ENCODE measurements around the gene AGAP1.

The AGAP1 gene

DNA sequence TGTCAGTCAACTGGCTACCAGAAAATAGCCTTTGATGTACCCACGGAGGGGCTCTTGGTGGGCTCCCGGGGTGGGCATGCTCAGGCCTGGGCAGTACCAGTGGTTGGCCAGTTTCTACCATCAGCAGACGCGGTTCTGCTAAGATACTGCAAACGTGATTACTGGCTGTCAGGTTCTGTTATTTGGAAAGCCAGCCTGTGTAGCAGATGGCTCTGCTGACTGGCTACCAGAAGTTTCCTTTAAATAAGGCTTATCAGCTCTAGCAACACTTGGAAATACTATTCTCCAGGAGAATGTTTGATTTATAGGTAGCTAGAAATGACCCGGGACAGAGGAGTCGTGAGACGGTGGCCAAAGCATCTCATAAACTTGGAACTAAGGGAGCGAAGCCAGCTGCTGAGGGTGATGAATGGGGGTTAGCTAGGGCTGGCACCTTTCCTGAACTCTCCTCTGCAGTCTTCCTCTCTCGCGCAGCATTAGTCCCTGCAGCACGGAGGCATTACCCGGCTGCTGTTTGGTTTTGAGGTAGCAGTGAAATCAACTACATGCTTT lies 171.9 kb downstream of the AGAP1 start:
- no peak for DNase-seq (ENCODE audit: low read depth)

DNA sequence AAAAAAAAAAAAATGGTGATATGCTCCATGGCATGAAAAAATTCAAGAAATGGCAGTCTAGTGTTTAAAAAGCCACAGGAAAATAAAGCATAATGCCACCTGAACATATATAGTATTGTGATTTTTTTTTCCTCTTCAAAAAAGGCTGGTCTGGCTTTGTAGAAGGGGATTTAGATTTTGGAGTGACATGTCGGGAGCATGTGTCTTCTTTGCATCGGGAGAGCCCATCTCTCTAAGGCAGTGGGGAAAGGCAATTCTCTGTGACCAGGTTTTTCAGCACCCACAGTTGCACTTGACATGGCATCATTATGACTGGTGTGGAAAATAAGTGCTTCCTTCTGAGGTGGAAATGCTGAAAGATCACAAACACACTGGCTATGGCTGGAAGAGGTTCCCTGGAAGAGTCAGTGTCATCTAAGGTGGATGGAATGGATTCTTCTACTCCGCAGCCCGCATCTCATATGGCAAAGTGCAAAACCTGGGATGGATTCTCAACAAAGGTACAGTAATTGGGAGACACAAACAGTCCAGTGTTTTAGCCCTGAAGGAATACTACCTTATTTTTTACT lies 172.5 kb downstream of the AGAP1 start:
- no peak for DNase-seq (ENCODE audit: low read depth)

DNA sequence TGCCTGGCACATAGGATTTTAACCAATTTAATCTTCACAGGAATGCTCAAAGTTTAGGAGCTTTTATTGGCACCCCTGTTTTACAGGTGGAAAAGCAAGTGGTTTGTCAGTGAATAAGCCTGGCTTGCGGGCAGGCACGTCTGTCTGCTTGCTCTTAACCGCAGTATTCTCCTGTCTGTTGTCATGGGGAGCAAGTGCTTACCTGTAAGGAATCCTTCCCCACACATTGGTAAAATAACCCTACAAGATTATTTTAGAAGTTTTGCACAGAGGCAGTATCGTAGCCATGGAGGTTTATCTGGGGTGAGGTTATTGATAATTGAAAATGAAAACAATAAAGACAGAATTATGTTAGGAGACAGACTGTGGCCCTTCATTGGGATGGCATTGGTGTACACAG lies 174.9 kb downstream of the AGAP1 start:
- no peak for DNase-seq (ENCODE audit: low read depth)

DNA sequence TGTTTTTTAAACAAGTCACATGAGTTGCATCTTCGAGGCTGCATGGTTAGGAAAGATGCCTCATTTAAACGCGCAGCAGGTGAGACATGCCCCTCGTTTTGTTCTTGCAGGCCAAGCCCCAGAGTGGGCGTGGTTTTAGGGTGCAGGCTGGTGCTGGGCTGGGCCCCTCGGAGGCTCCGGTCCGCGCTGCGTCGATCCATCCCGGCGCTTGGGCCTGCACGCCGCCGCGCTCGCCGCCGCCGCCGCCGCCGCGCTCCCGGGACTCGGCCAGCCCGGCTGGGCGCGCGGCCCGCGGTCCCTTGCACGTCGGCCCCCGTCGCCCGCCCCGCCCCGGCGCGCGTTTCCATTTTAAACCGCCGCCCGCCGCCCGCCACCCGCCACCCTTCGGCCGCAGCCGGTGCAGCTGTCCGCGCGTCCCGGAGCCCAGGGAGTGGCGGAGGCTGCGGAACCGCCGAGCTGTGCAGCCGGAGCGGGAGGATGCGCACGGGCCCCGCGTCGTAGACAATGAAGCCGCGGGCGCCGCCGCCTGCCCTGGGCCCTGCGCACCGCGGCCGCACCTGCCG lies 175.5 kb downstream of the AGAP1 start:
- DNase-seq (ENCODE audit: low read depth): peak; percentile 7

DNA sequence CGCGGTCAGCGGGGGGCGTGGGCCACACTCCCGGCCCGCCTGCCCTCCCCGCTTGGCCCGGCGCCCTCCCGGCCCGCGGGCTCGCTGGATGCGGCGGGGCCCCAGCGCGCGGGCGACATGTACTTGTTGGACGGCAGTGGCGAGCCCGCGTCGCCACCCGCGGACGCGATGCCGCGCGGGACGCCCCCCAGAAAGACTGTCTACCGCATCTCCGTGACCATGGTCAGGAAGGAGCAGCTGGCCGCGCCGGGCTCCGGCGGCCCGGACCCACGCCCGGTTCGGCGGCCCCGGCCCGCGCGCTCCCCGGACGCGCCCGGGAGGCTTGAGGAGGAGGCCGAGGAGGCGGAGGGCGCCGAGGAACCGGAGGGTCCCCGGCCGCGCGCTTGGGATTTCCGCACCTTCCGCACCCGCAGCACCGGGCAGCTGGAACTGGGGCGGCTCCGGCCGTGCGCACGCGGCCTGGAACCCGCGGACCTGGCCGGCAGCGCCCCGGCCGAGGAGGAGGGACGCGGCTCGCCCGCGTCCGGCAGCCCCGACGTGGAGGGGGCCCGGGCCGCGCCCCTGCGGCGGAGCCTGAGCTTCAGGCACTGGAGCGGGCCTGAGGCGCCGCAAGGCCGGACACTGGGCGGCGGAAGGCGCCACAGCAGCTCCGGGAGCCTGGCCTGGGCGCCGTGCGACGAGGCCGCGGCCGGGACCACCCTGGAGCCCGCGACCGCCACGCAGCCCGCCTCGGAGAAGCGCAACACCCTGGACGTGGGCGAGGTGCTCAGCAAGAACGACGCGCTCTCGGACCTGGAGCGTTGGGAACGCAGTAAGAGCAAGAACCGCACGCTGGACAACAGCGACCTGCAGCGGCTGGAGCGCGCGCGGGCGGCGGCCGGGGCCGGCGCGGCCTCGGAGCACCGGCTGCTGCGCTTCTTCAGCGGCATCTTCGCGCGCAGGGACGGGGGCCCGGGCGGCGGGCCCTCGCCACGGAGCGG lies 176.4 kb downstream of the AGAP1 start:
- no peak for DNase-seq (ENCODE audit: low read depth)

DNA sequence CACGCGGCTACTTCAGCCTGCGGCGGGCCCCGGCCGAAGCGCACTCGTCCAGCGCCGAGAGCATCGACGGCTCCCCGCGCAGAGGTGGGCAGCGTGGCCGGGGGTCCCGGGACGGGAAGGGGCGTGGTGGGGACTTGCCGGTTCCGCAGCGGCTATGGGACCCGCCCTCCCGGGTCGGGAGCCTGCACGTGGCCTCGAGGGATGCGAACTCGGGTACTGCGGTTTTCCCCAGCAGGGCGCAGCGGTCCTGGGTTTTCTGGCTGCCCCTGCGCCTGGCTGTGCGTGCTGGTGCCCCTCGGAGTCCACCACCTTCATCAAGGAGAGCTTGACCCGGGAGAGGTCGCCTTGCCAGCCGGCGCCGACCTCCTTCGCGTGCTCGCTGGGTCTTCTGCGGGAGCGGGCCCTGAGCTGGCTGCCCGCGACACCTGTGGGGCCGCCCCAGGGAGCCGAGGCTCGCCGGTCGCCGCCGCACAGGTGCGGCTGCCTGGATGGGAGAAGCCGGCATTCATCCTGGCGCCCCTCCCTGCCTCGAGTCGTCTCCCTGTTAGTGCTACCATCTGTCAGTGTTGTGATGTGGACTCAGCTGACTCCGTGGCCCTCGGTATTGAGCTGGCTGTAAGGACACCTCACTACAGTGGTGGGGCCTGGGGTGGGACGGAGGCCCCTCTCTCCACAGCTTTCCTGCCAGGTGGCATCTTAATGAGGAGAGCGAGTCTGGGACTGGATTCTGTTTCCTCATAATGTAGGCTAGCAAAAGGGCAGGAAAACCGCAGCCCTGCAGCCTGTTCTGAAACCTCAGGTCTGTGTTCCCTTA lies 177.3 kb downstream of the AGAP1 start:
- no peak for DNase-seq (ENCODE audit: low read depth)

DNA sequence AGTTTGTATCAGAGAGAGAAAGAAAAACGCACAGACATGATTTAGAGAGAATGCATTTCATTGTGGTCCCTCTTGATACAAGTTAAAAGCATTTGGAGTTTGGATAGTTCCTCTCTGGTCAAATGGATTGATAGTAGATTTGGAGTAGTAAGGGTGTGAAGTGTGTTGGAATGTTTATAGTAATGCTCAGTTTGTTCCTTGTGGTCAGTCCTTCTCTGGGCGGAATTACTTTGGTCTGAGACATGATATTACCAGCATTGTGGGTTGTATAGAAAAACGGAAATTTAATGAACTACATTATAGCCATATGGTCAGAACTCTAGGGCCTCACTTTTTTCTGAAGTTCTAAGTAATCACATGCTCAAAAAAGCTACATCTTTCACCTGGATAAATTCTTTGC lies 178.9 kb downstream of the AGAP1 start:
- DNase-seq (ENCODE audit: low read depth): no peak

DNA sequence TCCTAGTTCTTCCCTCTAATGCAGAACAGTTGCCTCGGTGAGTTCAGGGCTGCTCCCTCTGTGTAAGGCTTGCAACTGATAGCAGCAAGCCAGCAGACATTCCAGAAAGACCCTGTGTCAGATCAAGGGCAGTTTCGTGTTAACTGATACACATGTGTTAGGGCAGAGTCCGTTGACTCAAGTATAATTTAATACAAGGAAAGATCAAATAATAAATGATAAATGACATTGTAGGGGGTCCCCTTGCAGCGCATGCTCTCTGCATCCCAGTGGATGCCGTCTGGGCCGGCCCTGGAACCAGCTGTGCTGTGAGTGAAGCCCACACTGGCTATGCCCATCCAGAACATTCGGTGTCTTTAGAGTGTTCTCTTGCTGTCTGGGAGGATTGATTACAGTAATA lies 180.3 kb downstream of the AGAP1 start:
- no peak for DNase-seq (ENCODE audit: low read depth)

DNA sequence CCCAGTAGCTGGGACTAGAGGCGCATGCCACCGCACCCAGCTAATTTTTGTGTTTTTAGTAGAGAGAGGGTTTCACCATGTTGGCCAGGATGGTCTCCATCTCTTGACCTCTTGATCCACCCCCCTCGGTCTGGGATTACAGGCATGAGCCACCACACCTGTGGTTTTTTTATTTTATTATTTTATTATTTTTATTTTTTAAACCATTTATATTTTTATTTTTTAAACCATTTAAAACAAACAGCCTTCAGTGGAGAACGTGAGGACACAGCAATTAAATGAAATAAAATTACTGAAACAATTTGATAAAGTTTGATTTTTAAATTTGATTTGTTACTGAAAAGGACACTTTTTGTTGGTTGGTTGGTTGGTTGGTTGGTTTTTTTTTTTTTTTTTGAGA lies 181.0 kb downstream of the AGAP1 start:
- no peak for DNase-seq (ENCODE audit: low read depth)

DNA sequence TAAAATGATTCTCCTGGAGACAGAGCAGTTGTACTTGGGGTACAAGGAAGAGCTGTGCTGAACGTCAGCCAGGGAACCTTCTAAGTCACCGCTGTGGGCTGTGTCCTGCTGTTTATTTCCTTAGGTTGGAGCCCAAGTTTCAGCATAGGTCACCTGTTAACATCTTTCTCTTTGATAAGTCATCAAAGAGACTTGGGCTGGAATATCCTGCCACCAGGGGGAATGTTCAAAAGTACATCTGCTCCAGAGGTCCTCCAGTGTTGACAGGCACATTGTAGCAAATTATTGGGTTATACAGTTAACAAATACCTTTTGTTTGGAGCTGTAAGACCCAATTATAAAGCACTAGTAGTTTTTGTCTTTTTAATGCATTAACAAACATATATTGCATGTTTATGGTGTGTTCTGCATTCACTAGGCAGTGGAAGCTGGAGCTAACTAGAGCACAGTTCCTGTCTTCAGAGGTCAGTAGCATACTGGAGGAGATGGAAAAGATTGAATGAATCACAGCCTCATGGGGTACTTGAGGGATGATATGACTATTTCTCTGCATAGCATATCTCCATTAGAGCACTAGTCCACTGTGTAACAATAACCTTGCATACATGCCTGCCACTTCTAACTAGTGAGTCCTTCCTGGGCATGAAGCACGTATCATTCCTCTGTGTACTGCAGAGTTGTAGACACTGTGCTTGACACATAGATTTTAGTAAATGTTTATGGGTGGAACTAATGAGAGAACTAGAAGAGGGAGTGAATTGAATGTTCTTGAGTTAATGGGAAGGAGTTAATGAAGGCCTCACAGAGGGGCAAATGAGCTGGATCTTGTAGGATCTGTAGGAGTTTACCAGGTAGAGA lies 182.1 kb downstream of the AGAP1 start:
- DNase-seq (ENCODE audit: low read depth): no peak

DNA sequence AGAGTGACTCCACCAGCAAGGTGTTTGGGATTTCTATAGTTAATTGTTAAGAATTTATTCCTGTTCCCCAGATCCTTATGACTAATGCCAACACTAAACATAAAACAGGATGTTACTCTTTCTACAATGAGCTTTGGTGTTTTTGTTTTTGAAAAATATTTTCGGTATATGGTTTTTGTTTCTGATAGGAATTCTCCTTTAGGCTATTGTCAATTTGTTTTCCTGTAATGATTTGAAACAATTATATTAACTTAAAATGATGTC lies 182.6 kb downstream of the AGAP1 start:
- DNase-seq (ENCODE audit: low read depth): no peak

DNA sequence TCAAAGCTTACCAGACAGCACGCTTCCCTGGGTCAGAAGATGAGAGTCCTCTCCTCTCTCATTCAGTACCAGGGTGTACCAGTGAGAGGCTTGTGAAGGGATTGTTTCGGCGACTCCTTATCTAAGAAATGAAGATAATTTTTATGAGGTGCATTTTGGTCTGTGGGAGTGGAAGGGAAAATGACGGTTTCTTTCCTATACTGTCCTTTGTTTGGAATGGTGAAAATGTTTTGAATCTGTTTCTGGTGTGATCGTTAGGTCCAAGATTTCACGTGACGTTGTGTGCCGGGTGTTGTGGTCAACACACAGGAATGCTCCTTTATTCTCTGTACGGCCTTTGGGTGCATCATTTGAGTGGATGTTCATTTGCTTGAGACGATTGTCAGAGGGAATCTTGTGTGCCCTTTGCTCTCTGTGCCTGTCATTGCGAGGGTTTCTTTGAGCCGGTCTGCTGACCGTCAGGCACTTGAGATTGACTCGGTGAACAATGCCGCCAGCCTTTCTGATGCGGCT lies 183.5 kb downstream of the AGAP1 start:
- no peak for DNase-seq (ENCODE audit: low read depth)

DNA sequence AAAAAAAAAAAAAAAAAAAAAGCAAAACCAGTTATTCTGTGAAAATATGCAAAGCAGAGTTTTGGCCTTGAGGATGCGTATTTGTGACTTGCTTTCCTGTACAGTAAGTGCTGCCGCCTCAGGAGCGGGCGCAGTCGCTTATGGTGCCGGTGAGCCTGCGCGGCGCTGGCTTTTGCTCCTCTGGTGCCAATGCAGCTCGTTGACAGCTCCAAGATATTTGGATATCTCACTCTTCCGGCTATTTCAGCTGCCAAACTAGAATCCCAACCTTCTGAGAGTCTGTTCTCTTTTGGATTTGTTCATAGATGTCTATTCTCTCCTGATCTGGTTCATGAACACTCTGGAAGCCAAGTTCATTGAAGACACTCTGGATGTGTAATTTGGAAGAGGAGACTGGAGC lies 184.1 kb downstream of the AGAP1 start:
- DNase-seq (ENCODE audit: low read depth): no peak

DNA sequence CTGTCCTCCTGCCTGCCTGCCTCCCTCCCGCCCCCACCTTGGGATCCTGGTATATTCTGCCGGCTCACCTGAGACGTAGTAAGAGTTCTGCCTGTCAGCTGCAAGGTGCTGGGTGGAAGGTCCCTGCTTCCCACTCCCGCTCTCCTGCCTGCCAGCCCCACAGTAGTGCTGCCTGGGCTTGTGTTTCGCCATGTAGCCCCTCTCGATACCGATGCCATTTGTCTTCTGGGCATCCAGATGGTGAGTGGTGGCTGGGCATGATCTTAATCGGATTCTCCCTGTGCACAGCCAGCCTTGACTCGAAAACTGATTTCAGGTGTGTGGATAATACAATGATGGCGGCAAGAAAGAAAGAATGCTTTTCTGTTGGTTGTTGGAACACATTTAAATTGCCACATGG lies 184.9 kb downstream of the AGAP1 start:
- DNase-seq (ENCODE audit: low read depth): no peak

DNA sequence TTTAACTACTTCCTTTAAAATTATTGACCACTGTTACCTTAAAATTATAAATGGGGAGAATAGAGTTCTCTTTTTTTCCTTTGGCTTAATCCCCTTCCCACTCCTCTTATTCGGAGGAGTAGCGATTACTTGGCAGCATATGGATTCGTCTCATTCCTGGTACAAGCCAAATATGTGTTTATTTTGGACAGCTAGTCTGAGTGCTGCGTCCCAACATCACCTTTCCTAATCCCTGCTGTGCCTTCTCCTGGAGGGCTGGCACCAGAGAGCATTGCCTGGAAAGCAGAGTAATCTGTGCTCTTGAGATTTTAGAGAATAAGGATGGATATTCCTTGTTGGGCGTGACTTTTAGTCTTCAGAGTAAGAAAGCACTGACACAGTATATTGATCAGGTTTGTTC lies 185.6 kb downstream of the AGAP1 start:
- no peak for DNase-seq (ENCODE audit: low read depth)

DNA sequence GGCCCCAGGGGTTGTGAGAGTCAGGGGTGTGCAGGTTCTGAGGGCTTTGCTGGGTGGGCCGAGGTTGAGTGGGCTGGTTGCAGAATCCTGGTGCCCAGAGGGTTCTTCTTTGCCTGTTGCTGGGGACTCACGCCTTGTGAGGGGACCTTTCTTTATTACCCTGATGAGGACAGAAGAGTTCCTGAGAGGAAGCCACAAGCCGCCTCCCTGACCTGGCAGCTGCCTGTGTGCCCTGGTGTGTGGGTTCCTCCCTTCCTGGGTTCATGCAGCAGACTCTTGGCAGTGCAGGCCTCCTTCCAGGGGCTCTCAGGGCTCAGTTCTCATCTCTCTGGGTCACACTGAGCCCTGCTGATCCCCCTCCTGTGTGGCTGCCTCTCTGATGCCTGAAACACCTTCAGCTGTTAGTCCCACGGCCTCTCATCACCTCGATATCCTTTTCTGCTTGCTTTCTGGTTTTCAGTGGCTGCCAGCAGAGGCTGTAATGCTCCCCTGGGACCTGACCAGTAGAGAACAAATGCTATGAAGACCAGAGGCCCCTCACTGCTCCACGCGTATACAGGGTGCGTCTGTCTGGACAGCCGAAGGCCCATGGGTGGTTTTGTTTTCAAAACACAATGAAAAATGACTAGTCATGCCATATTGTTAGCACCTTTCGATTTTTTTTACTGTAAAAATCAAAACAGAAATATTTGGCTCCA lies 191.3 kb downstream of the AGAP1 start:
- DNase-seq (ENCODE audit: low read depth): no peak

DNA sequence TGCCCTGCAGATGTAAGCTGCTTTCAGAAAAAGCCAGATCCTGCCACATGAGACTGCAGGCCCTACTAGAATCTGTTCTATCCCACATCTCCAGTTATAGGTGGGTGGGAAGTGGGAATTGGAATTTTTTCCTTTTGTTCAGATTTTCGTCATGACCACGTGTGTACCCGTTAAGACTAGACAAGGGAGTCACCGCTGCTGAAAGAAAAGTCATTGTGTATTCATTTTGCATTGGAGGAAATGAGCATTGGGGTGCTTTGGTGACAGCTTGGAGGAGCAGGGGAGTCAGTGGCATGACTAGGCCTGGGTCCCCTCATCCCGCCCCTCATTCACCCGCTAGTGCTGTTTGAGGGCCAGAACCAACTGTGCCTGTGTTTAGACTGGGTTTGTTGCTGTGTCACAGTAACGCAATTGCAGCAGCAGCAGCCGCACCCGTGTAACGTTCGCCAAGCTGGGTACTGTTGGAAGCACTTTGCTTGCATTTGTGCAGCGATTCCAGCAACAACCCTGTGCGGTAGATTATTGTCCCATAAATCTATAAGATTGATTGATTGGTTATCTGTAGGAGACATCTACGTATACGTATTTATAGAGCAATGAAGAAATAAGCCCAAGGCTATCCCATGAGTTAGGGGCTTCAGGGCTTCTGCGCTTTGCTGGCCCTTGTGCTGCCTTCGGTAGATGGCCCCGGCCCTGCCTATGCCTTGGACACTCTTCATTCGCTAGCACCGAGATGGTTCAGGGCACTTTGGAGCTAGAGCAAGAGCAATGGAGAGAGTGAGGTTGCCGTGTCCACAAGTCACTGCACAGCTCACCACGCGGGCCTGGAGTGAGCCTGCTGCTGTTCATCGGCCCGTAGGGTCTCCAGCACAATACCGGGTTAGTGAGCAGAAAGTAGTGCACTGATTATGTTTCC lies 194.9 kb downstream of the AGAP1 start:
- DNase-seq (ENCODE audit: low read depth): no peak

DNA sequence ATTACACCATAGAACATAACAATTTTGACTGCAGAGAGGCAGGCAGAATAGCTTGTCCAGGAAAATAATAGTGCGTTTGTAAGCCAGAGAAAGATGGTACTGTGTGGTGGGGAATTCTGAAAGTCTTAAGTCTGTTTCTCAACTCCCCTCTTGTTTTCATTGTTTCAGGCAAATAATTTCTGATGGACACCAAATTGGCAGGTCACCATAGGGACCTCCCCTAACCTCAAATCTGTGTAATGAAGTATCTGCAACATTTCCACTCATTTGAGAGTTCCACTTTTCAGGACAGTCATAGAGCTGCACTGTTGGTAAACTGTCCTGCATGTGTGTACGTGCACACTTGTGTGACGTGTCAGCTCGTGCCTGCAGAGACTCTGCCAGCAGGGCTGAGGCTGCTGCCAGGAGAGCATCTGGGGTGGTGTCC lies 195.6 kb downstream of the AGAP1 start:
- no peak for DNase-seq (ENCODE audit: low read depth)

DNA sequence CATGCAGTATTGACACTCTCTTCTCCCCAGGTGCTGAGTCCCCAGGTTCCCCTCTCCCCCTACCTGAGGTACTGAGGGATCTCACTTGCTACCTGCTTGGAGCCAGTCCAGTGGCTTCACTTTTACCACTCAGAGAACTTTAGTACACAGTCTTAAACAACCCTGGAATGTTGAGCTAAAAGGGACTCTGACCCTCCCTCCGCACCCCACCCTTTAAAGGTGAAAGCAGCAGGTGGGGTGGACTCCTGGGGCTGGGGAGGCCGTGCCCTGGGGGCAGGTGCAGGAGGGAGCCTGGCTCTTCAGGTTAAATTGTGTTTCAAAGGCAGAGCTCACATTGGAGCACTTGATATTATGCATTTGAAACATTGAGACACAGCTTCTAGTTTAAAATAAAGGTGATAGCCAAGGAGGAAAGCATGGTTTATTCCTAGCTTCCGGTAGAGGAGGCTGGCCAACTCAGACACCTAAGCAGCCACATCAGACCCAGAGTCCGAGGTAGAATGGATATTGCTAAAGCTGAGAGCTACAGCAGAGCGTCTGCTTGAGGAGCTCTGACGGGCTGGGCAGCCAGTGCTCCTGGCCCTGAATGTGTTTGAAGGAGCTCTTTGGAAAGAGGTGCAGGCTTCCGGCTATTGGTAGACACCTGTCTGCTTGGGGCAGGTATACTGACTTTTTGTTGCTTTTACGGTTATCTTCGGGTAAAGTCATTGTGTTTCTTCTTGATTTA lies 196.4 kb downstream of the AGAP1 start:
- no peak for DNase-seq (ENCODE audit: low read depth)
